CD4-positive, alpha-beta T cell treated with Interleukin-17A for 1 hour (primary cell): ENCODE results near the gene FBN1.

Source experiments
- DNase-seq: peaks from one replicate; pipeline ENCODE4 v3.0.0-alpha.2; 2020

Gene FBN1

DNA sequence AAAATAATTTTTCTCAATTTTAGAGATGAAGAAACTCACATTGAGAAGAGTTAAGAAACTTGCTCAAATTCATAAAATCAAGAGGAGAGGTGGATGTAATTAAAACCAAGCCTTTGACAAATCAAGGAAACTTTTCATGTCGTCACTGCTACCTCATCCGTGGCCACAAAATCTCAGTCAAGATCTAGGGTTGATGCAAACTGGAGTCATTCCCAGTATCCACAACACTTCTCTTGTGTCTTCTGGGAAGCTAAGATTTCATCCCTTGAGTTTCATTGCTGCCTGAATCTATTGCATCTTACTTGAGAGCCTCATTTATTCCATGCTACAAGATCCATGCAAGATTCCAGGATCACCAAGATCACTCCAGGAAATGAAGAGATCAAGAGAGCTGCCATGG, 5.4 kb upstream of the FBN1 start:
- DNase-seq, result no peak

- no peak for DNase-seq
Measured at GRCh38 chr15:48647962-48648361, 2.5 kb upstream of the FBN1 start.

GRCh38 chr15:48646331-48646730, 822 bp upstream of the FBN1 start:
- no peak for DNase-seq

GRCh38 chr15:48644827-48645557, 517 bp downstream of the FBN1 start:
- DNase-seq, result no peak

GRCh38 chr15:48644467-48644826, 1.1 kb downstream of the FBN1 start:
- DNase-seq, result no peak

DNA sequence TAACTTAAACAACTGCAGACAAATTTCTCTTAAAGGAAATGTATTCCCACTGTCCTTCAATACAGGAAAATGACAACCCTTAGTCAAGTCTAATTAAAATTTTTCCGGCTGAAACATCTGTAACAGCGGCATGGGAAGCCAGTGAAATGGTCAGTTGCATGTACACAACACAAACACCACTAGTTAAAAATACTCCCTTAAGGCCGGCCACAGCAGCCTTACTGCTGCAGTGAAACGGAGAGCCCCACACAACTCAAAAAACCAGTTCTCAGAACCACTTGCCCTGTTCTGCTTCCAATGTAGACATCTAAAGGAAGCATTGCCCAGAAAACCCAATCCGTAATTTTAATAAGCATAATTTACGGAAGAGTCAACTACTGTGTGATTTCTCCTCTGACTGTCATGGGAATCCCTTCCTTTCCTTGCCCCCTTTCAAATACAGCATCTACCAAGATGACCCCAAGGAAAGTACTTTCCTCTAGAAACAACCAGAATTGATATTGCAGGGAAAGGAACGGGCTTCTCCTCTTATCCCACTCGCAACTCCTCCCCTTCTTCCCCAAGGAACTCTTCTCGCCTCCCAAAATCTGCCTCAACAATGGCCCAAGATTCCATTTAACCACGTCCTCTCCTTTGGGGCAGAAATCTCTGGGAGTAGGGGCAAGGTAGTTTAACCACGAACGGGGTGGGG, 1.6 kb downstream of the FBN1 start:
- no peak for DNase-seq

GRCh38 chr15:48643206-48643605, 2.3 kb downstream of the FBN1 start:
- DNase-seq, result no peak

DNA sequence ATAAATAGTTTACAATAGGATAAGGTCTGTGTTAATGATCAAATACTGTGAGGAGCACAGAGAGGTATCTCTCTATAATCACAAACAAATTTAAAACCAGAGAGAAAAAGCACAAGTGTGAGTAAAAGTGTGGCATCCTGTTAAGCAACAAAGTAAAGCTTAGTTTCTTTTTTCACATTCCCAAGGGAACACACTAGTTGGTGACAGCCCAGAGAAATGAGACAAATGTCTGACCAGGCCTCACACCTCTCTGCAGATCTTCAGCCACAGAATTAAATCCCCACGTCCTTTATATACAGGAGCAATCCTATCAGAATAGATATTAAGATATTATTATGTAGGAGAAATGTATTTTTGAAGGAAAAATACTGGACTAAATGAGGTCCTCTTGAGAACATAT, 2.7 kb downstream of the FBN1 start:
- DNase-seq, result no peak

- DNase-seq, result no peak
Measured at GRCh38 chr15:48641416-48641815, 4.1 kb downstream of the FBN1 start.

GRCh38 chr15:48638963-48639362, 6.5 kb downstream of the FBN1 start:
- no peak for DNase-seq

DNA sequence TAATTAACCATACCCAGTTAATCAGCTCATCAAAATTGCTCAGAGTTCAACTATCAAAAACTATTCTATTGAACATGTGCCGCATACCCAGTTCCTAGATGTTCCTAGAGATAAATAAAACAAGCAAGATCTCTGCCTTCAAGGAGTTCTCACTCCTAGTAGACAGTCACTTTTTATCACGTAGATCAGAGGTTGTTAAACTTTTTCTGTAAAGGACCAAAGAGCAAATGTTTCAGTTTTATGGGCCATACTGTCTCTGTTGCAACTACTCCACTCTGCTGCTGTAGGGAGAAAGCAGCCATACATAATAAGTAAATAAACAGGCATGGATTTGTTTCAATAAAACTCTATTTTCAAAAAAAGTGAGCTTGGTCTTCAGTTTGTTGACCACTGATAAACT, 7.9 kb downstream of the FBN1 start:
- DNase-seq, result no peak

GRCh38 chr15:48636511-48636910, 9.0 kb downstream of the FBN1 start:
- DNase-seq, result no peak

DNA sequence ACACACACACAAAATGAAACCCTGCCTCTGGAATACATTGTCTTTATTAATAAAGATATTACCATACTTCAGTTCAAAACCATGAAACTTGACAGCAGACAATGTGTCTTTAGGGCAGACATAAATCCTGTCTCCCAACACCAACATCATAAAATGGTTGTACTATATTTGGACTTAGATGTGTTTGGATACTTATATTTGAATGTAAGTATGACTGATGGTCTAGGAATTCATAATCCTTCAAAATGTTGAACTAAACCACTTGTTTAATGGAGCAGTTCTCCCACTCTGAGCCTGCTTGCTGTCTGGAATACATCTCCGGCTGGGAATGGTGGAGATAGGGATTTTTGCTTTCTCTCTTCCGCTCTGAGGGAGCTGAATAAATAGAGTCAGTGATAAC, 10.6 kb downstream of the FBN1 start:
- no peak for DNase-seq

GRCh38 chr15:48634096-48634495, 11.4 kb downstream of the FBN1 start:
- DNase-seq, result no peak

- no peak for DNase-seq
Measured at GRCh38 chr15:48632651-48633050, 12.9 kb downstream of the FBN1 start.

- no peak for DNase-seq
Measured at GRCh38 chr15:48631176-48631770, 14.2 kb downstream of the FBN1 start.

- no peak for DNase-seq
Measured at GRCh38 chr15:48630245-48630644, 15.3 kb downstream of the FBN1 start.

DNA sequence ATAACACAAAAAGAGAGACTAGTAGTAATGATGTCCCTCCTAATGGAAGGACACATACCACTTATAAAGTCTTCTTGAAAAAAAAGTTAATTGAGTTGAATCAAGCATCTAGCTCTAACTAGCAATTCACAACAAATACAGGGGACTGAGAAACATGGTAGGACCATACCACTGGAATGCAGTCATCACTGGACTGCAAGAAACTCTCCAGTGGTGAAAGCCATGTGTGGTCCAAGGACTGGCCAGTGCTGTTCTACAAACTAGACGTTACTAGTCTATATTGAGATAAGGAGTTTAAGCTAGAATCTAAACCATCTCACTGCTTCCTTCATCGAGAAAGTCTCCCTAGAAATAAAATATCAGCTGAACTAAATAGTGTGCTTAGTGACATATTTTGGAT, 16.7 kb downstream of the FBN1 start:
- DNase-seq, result no peak

GRCh38 chr15:48627260-48627940, 18.1 kb downstream of the FBN1 start:
- no peak for DNase-seq

DNA sequence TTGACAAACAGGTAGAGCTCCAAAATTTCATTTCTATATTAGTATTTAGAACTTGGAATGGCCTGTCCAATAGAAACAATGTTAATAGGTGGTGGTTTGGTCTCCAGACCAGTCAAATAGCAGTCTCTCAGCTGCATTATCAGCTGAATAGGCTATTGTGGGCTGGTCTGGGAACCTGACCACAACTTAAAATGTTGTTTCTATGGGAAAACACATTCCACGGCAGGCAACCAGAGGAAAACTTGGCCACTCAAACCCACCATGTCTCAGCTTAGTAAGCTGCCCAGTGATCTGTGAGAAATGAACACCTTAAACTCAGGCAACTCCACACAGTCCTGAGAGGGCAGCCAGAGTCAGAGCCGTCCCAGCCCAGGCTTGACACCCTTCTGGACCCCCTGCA, 20.4 kb downstream of the FBN1 start:
- no peak for DNase-seq

DNA sequence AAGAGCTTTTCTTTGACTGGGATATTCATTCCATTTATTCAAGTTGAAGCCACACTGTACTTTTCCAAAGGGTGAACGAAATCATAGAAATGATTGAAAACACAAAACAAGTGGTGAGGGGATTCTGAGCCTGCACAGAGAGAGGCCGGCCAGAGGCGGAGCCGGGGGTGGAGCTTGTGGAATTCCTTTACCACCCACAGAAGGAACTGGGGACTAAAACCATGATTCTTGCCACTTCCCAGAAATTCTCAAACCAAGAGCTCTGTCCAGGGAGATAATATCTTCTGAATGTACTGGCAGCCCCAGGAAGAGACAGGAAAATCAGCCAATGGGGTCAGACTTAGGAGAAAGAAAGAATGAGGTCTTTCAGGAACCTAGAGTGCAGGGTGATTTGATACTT, 20.8 kb downstream of the FBN1 start:
- no peak for DNase-seq

DNA sequence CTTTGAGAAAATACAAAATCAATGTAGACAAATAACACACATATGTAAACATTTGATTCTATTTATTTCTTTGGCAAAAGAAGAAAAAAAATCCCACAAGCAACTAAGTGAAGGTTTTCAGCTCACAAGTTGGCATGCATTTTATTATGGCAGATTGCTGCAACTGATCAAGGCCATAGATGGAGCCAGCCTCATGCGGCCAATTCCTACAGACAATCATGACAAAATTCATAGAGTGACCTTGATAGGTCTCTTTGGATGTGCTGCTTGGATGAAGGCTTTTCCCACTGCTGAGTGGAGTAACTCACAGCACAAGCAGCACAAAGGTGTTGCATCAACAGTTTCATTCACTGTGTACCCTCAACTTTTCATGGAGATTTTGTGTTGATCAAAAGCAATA, 22.1 kb downstream of the FBN1 start:
- DNase-seq, result no peak

GRCh38 chr15:48622237-48622636, 23.3 kb downstream of the FBN1 start:
- no peak for DNase-seq

DNA sequence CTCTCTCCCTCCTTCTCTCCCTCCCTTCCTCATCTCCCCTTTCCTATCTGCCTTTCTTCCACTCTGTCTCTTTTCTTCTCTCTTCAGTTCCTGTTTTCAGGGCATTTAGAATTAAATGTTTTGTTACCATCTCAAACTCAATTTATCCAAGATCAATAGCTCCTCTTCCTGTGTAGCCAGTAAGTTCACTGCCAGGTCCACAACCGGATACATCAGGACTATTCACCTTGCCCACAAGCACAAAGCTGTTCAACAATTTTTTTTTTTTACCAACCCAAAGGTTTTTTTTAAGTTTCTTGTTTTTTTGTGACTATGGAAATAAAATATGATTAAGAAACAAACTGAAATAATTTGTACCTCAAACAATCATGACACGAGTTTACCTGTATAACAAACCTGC, 26.1 kb downstream of the FBN1 start:
- no peak for DNase-seq
